SU-DHL-6 (cell line): ENCODE data around the gene PRKD1.

Source experiments
- H2AFZ ChIP-seq: fragments of 200-600 bp; sonication (generic); 2 replicates; pipeline ENCODE4 v1.6.1; 2014; ENCODE audit warnings: low read depth, mild to moderate bottlenecking, moderate library complexity, mixed read lengths, antibody characterized with exemption, low read length; ENCODE audit not compliant: severe bottlenecking
- H3F3A ChIP-seq: fragments of 200-600 bp; shearing (Covaris generic); 2 replicates; pipeline ENCODE4 v1.6.0; 2016; ENCODE audit warnings: antibody characterized with exemption, mild to moderate bottlenecking; ENCODE audit not compliant: insufficient read depth
- H3K27ac ChIP-seq: fragments of 200-600 bp; sonication (generic); 2 replicates; pipeline ENCODE4 v1.5.1; 2016; ENCODE audit warnings: low read depth, mild to moderate bottlenecking, low read length, moderate library complexity, mixed read lengths
- H3K27me3 ChIP-seq: fragments of 200-600 bp; sonication (generic), shearing (Covaris generic); 2 replicates; pipeline ENCODE4 v1.6.0; 2014; ENCODE audit warnings: mild to moderate bottlenecking, low read length
- H3K36me3 ChIP-seq: fragments of 200-600 bp; sonication (generic); 2 replicates; pipeline ENCODE4 v1.6.1; 2014; ENCODE audit warnings: mild to moderate bottlenecking, low read length, mixed read lengths
- H3K4me2 ChIP-seq: fragments of 300-600, 200-600 bp; shearing (Covaris generic), sonication (generic); 2 replicates; pipeline ENCODE4 v1.6.0; 2014; ENCODE audit warnings: low read length, low read depth, mild to moderate bottlenecking; ENCODE audit not compliant: poor library complexity, severe bottlenecking
- H3K4me3 ChIP-seq: fragments of 200-600 bp; sonication (generic); 2 replicates; pipeline ENCODE4 v1.5.1; 2014; ENCODE audit warnings: antibody characterized with exemption, low read length, mild to moderate bottlenecking, mixed read lengths; ENCODE audit not compliant: insufficient read depth, poor library complexity, severe bottlenecking
- H3K79me2 ChIP-seq: fragments of 200-600 bp; sonication (generic); 2 replicates; pipeline ENCODE4 v1.6.1; 2014; ENCODE audit warnings: mild to moderate bottlenecking, low read length, moderate library complexity; ENCODE audit not compliant: insufficient read depth
- H3K9ac ChIP-seq: fragments of 200-600 bp; sonication (generic); 2 replicates; pipeline ENCODE4 v1.7.0; 2014; ENCODE audit warnings: mild to moderate bottlenecking, low read length
- H3K9me2 ChIP-seq: fragments of 200-600 bp; sonication (generic); replicated peaks from 2 replicates; pipeline ENCODE4 v1.6.1; 2014; ENCODE audit warnings: low read length; ENCODE audit not compliant: insufficient read depth
- H3K9me3 ChIP-seq: fragments of 200-600 bp; sonication (generic); 2 replicates; pipeline ENCODE4 v1.6.1; 2014; ENCODE audit warnings: low read length, mixed read lengths; ENCODE audit not compliant: insufficient read depth
- H4K20me1 ChIP-seq: fragments of 200-600 bp; sonication (generic); 2 replicates; pipeline ENCODE4 v1.6.1; 2014; ENCODE audit warnings: low read depth, mild to moderate bottlenecking, antibody characterized with exemption, low read length, moderate library complexity, mixed read lengths
- EZH2phosphoT487 ChIP-seq: fragments of 200-600 bp; sonication (generic), shearing (Covaris generic); conservative IDR thresholded peaks from 2 replicates; pipeline ENCODE4 v1.6.1; 2018; ENCODE audit warnings: mild to moderate bottlenecking, antibody characterized with exemption, low read length, moderate library complexity, mixed read lengths
- TF ChIP-seq, protein P1 (sequence below): fragments of 200-600 bp; sonication (generic); IDR thresholded peaks from one replicate; pipeline ENCODE4 v1.5.1; 2017; ENCODE audit warnings: antibody characterized with exemption, mild to moderate bottlenecking, low read length, moderate library complexity; ENCODE audit not compliant: insufficient read depth, poor library complexity, severe bottlenecking

PRKD1 gene

DNA sequence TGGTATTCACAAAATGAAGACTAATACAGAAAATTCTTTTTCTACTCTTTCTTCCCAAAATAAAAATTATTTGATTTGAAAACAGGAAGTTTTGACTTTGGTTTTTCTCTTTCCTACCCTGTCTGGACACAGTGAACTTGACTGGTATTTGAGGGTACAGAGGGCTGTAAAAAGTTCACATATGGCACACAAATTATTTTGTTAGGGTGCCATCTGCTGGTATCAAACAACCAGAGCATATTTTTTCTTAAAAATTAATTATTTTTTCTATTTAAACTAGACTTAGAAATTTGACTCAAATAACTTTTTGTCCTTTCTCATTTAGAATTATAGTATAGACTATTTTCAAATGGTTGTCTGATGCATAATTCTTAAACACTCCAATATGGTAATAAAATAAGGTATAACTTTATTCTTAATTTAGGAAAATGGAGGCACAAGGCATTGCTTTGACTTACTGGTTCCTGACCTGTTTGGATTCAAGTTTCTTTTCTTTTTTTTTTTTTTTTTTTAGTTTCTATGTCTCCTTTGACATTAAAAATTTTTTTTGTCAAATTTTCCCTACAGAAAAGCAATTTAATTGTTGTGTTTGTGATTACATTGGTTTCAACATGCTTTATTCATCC, 390.6 kb downstream of the PRKD1 start:
- Histone ChIP-seq H2AFZ (peak overlapping the region; percentile 32), H3K79me2 (no peaks in the 10 kb centered on the region), H3K4me2 (no peak overlapping the region), H3K36me3 (no peaks in the 10 kb centered on the region), H3F3A (no peaks in the 10 kb centered on the region), H3K27ac (no peak overlapping the region), H3K9me3 (no peaks in the 10 kb centered on the region), H3K9me2 (no peaks in the 10 kb centered on the region), H3K9ac (no peak overlapping the region), H3K27me3 (no peaks in the 10 kb centered on the region), H4K20me1 (no peaks in the 10 kb centered on the region), H3K4me3 (no peak overlapping the region)
- TF ChIP-seq EZH2phosphoT487 = no peak
- TF ChIP-seq, protein P1, sequence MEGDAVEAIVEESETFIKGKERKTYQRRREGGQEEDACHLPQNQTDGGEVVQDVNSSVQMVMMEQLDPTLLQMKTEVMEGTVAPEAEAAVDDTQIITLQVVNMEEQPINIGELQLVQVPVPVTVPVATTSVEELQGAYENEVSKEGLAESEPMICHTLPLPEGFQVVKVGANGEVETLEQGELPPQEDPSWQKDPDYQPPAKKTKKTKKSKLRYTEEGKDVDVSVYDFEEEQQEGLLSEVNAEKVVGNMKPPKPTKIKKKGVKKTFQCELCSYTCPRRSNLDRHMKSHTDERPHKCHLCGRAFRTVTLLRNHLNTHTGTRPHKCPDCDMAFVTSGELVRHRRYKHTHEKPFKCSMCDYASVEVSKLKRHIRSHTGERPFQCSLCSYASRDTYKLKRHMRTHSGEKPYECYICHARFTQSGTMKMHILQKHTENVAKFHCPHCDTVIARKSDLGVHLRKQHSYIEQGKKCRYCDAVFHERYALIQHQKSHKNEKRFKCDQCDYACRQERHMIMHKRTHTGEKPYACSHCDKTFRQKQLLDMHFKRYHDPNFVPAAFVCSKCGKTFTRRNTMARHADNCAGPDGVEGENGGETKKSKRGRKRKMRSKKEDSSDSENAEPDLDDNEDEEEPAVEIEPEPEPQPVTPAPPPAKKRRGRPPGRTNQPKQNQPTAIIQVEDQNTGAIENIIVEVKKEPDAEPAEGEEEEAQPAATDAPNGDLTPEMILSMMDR = peak; percentile 38

DNA sequence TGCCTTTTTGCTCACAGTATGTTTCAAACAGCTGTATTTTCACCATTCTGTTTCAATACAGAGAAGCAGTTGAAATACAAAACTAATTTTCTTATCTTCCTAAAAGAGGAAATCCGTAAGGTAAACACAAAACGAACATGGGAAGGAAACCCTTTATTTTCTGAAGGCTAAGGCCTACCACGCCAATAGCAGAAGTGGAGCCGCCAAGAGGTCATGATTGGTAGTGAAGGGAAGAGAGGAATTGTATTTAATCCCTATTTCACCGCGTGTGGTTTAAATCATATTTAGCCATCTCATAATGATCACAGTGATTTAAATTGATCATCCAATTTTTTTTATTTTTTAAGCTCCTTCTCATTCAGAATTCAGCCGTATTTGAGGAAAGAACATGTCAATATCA, 398.2 kb downstream of the PRKD1 start:
- no peak overlapping the region for H3K4me2 ChIP-seq
- H3K9me3 ChIP-seq = no peaks in the 10 kb centered on the region
- H3K36me3 ChIP-seq = no peaks in the 10 kb centered on the region
- H2AFZ ChIP-seq = no peak overlapping the region
- no peak for TF ChIP-seq EZH2phosphoT487
- TF ChIP-seq, protein P1 = peak; percentile 28
- H3K27ac ChIP-seq = no peak overlapping the region
- H4K20me1 ChIP-seq = no peaks in the 10 kb centered on the region
- no peaks in the 10 kb centered on the region for H3F3A ChIP-seq
- no peaks in the 10 kb centered on the region for H3K9me2 ChIP-seq
- H3K27me3 ChIP-seq = no peaks in the 10 kb centered on the region
- no peaks in the 10 kb centered on the region for H3K79me2 ChIP-seq
- no peak overlapping the region for H3K9ac ChIP-seq
- no peak overlapping the region for H3K4me3 ChIP-seq

DNA sequence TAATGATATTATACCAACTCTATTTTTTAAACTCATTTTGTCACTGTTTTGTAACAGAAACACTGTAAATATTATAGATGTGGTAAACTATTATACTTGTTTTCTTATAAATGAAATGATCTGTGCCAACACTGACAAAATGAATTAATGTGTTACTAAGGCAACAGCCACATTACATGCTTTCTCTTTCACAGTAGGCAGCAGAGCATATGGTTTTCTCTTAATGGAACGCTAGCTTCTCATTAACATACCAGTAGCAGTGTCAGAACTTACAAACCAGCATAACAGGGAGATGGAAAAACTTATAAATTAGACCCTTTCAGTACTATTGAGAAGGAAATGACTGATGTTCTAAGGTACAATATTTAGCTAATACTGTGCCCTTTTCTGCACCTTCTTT, 398.8 kb downstream of the PRKD1 start:
- H3K4me3 ChIP-seq = no peak overlapping the region
- peak overlapping the region; percentile 12 for H2AFZ ChIP-seq
- H3K9me3 ChIP-seq = no peaks in the 10 kb centered on the region
- no peaks in the 10 kb centered on the region for H3F3A ChIP-seq
- no peaks in the 10 kb centered on the region for H3K79me2 ChIP-seq
- no peak for TF ChIP-seq EZH2phosphoT487
- TF ChIP-seq, protein P1 = no peak
- H3K27ac ChIP-seq = no peak overlapping the region
- no peaks in the 10 kb centered on the region for H3K9me2 ChIP-seq
- no peak overlapping the region for H3K4me2 ChIP-seq
- H3K36me3 ChIP-seq = no peaks in the 10 kb centered on the region
- H3K9ac ChIP-seq = no peak overlapping the region
- no peaks in the 10 kb centered on the region for H4K20me1 ChIP-seq
- no peaks in the 10 kb centered on the region for H3K27me3 ChIP-seq
